HG02973 (cell line): ENCODE measurements around the gene MRPL36.
"Not testable (repeated sequence)": the region's sequence is repeated elsewhere in the genome, so short reads cannot be mapped to it uniquely, and the experiment has no call there.

ENCODE experiments used
- ATAC-seq: cut with Tn5 transposase; IDR thresholded peaks from one replicate; pipeline ENCODE4 v1.9.1; 2021; ENCODE audit warnings: moderate library complexity; ENCODE audit not compliant: unreplicated experiment

Gene MRPL36

DNA sequence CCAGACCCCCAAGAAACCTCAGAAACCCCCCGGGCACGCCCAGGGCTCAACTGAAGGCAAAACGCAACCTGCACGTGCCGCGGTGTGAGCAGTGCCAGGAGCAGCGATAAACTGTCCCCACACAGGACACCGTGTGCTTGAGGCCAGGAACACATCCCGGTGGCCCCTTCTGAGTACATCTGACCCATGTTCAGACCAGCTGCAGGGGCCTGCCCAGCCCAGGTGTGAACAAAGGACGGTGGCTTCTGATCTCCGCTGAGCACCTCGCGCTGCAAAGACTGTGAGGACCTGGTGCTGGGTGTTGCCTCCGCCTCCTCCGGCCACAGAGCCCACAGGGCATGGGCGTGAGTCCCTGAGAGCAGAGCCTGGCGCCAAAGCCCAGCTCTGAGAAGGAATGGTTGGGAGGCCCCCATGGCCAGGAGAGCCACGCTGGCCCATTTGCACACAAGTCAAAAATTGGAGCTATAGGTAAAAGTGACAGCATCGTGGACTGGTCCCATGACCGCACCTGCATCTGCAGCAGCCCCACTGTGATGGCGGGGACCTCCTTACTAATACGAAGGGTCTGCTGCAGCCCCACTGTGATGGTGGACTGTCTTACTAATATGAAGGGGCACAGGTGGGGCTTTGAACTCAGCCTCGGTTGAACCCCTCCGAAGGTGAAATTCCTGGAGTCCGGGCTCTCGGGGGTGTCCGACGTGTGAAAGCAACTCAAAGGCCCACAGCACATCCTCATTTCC is 33.0 kb upstream of the MRPL36 start:
- ATAC-seq = no peak

DNA sequence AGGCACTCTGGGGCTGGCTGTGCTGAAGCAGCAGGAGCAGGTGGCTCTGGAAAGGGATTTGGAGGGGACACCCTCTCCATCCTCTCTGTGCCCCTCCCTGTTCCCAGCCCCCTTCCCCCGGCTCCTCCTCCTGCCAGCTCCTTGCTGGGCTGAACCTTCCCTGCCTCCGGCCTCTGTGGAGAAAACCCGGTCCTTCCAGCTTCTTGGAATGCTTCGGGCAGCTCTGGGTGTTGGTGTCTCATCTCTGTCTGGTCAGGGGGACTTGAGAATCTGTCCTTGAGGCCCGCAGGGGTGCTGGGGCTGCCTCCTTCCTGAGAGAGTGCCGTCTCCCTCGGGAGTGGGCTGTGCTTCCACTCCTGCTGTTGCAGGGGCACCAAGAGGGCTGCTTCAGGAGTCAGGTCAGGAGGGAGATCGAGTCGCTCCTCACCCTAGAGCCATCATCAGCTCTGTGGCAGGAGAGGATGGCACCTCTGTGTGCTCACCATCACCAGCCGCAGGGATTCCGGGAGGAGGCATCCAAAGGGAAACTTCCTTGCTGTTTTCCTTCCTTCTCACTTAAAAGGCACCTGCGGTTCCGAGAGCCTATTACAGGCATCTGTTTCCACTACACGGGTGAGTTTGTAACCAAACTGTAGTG is 32.2 kb upstream of the MRPL36 start:
- no peak for ATAC-seq

DNA sequence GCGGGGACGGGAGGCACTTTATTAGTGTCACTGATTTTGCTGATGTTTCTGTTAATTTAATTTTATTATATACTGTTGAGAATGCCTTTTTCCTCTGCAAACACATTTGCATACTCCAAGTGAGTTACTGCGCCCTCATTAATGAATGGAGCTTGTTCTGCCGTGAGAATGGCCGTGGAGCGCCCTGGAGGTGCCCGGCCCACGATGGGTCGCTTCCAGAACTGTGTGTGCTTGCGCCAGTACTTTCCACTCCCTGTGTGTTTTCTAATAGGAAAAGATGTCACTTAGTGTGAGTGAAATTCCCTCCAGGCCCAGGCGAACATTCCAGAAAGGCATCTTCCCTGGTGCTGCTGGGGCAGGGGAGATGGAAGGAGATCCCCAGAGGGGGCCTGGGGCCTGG is 31.6 kb upstream of the MRPL36 start:
- no peak for ATAC-seq

DNA sequence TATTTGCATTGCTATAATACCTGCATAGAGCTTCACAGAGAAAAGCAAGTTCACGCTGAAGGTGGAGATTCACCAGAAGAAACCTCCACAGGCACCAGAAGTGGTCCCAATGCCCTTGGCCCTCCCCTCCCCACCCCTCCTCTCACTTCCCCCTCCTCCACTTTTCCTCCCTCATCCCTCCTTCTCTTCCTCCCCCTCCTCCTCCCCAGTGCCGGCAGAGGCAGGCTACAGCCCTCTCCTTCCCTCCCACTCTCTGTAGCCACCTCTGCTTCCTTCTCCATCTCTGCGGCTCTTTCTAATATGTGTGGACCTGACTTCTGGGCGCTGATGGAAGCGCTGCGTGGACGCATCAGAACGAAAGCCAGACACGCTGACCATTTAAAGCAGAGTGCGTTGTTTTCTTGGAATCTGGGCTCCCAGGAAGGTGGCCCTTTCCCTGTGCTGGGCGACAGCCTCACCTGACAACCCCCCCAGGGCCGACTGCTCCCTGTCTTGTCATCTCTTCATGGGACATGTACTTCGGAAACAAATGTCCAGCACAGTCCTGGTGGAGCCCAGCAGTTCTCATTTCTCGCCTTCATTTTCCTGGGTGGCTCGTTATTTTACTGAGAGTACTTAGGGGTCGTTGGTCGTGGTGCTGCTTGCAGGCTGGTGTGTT is 31.1 kb upstream of the MRPL36 start:
- no peak for ATAC-seq

DNA sequence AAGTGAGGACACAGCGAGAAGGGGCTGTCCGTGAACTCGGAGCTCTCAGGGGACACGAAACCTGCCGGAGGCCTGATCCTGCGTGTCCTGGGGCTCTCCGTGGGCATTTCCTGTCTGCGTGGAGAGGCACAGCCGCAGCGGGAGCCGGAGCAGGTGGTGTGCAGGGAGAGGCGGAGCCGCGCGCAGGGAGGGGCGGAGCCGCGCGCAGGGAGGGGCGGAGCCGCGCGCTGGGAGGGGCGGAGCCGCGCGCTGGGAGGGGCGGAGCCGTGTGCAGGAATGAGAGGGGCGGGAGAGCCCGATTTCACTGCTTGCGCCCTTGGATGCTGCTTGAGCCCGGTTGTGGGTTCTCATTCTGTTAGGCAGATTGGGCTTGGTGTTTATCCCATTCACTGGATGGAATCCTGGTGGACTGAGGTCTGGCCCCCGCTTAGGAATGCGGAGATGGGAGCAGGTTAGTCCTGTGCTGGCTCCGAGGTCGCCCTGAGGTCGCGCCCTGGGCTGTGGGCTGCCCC is 28.3 kb upstream of the MRPL36 start:
- ATAC-seq = no peak

DNA sequence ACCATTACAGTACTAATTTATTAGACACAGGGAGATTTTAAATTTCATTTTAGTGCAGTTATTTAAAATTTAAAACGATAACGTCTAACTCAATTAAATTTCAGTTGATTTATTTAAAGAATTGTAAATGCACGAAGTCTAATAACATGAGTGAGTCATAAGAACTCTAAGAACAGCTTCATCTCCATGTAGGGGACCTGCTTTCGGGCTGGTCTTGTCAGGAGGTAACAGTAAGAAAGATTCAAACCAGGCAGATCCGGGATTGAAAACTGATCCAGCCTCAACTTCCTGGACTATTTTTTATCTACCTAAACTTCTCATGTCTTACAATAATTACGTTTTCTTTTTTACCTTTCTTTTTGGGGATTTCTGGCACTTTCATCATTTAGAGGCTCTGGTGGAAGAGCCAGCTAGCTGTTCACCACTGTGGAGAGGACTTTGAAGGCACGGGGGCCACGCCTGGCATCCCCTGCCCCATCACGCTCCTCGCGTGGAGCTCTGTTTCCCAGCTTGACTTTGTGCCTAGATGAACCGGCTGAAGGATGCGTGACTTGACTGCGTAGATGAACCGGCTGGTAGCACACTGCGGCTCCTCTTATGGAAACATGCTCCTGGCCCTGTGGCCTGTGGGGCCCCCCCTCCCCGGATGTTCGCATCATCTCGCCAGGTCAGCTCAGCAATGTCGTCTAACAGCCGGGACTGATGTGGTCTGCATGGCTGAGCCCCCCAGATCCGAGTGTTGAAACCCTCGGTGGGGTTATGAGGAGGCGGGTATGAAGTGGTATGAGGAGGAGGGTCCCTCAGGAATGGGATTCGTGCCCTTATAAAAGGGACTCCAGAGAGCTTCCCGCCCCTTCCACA is 27.6 kb upstream of the MRPL36 start:
- ATAC-seq = no peak

DNA sequence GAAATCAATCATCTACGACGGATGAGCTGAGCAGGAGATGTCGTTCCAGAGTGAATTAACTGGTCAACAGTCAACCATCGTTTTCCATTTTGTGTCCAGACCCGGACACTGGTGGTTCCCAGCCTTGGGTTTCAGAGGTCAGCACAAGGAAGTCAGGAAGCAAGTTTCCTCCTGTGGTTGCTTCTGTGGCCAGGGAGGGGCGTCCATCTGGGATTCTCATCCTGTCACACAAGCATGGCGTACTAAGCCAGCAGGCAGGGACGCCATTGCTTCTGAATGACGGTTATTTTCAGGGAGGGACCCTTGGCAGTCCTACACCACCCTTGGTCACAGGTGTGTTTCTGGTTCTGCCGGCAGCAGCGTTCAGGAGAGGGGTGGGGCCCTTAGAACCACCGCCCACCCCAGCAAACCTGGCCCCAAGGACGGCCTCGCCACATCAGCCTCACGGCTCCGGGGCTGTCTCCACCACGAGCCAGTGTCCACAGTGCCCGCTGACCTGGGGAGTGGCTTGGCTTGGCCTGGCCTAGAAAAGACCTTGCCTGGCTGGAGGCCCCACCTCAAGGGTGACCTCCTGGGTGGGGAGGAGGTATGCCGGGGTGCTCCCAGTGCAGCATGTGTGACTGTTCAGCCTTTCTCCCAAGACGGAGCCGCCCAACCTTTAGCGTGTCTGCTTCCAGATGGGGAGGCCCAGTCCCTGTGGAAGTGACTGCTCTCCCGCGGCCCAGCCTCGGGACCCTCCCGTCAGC is 26.8 kb upstream of the MRPL36 start:
- no peak for ATAC-seq

DNA sequence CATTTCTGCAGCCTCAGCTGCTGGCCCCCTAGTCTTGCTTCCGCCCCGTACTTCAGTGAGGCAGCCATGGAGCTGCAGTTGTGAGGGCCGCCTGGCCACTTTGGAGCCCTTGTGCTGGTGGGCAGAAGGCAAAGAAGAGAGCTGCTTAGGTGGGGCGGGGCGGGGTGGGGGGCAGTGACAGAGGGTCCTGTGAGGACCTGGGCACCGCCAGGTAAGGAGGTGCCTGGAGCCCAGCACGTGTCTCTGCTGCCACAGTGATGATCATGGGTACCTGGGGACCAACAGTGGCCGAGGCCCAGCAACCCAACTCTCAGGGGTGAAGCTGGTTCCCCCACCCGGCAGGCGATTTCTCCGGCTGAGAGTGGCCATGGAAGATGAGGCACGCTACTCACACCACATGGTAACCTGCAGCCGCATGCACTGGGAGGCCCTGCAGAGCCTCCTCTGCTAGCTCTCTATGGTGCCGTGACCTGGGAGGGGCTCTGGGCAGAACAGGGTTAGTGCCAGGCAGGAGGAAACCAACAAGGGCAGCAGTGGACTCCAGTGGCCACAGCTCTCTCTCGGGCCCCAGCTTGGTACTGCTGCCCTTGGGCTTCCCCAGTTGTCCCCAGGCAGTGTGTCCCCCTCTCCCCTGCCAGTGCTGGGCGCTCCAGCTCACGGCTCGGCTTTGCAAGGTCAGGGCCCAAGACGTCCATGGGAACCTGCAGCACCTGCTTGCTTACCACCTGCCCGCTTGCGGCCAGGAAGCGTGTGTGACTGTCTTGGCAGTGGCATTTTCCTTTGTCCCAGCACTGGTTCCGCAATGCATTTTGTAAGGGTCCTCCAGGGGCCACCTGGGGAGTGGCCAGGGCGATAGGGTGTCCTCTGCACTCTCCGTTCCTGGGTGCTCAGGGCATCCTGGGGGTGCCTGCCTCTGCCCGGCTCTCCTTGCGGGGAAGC is 25.5 kb upstream of the MRPL36 start:
- ATAC-seq = no peak

DNA sequence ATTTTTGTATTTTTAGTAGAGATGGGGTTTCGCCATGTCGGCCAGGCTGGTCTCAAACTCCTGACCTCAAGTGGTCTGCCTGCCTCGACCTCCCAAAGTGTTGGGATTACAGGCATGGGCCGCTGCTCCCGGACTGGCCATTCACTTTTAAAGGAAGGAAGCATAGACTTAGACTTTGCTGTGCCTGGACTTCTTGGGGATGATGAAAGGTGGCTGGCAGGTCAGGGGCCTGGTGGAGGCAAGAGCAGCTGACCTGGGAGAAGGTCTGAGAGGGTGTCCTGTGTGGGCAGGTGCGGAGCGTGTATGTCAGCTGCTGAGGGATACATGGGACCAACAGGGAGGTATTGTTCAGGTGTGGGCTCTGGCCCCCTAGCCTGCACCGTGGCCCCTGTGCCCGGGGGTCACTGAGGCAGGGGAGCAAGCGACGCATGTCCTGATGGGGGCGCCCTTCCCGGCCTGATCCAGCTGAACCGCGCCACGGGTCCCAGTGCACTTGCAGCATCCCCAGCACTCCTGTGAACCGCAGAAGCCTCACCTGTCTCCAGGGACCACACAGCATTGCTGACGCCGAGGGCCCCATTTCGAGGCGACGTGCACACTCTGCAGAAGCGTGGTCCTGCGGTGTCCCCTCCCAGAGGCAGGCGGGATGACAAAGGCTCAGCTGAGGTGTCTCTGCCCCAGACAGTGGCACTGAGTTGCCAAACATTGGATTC is 24.6 kb upstream of the MRPL36 start:
- no peak for ATAC-seq

DNA sequence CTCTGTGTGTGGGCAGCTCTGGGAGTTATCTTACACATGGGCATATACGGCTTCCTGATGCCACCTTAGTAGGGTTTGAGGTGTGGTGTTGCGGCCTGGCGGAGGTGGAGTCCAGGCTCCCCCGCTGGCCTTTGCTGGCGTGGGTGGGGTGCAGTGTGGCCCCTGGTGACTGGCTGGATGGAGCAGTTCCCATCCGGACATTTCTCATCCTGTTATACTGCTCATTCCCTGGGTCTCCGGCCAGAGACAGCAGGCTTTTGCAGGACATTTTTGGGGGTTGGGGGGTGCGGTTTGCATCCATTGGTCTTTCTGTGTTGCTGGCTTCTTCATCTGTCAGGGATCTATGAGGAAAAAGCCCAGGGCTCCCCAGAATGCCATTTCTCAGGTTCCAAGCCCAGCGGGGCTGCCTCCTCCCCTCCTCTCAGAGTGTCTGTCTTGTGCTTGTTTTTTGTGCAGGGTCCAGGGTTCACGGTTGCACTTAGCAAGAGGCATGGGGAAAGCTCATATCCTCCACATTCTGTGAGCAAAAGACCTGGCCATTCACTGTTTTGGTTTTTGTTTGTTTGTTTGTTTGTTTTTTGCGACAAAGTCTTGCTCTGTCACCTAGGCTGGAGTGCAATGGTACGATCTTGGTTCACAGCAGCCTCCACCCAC is 23.9 kb upstream of the MRPL36 start:
- no peak for ATAC-seq

DNA sequence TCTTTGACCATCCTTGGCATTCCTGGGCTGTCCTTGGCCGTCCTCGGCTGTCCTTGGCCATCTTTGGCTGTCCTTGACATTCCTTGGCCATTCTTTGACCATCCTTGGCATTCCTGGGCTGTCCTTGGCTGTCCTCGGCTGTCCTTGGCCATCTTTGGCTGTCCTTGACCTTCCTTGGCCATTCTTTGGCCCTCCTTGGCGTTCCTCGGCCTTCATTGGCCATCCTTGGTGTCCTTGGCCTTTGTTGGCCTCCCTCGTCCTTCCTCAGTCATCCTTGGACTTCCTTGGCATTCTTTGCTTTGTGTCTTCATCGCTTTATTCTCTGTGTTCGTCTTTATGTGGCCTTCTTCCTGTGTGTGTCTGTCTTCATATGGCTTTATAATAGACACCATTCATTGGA is 22.2 kb upstream of the MRPL36 start:
- no peak for ATAC-seq

DNA sequence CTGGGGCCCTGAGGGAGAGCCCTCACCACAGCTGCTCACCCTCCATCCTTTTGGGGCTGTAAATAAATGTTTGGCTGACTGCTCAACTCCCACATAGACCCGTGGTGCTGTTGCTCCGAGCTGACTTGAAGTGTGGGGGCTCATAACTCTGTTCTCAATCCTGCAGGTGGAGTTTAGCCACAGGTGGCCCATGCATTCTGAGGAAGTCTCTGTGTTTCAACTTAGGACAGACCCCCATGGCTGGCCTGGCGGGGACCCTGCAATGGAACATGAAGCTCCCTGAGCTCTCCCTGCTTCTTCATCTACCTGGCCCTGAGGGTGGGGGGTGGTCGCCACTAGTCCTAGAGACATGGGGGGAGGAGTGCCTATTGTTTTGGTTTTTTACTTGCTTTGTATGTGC is 21.3 kb upstream of the MRPL36 start:
- no peak for ATAC-seq

DNA sequence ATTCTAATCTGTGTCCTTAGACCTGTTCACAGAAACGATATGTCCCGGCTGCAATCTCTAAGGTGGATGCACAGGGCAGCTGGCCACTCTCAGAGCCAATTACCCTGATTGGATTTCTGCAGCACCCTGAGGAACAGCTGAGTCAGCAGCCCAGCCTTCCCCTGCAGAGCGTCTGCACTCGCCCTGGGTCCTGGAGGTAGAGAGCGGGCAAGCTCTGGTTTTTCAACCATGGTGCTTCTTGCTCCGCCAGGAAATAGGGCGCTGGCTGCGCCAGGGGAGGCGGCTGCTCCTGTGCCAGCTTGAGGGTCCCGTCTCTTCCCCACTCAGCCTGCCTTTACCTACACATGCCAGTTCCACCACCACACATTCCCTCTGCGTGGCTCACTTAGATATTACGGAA is 20.7 kb upstream of the MRPL36 start:
- ATAC-seq = no peak

DNA sequence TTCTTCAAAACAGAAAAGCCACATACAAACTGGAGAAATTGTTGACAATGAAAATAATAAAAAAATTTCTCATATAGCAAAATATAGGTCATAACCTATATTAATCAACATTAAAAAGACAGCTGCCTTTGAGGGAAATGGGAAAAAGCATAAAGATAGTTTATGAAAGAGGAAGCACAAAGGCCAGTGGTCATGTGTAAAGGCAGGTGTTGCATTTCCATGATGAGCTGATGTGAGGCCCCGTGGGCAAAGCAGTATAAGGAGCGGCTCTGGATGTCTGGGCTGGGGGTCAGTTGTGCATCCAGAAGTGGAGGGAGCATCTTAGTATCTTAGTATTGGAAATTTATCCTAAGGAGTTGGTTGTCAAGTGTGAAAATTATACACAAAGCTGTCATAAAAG is 19.8 kb upstream of the MRPL36 start:
- ATAC-seq = no peak

DNA sequence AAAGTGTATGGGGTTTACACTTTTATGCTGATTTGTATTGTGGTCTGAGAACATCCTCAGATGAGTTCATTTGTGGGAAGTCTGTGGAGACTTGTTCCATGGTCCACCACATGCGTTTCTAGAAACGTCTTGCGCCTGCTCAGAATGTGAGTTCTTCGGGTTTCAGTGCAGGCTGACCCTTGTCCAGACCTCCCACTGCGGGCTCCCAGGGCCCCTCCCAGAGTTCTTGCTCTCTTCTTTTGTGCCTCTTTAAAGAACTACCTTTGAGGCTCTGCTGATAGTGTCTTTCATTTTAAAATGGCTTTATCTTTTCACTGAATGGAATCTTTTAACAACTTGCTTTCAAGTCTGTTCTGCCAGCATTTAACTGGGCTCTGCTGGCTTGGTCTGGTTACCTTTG is 19.1 kb upstream of the MRPL36 start:
- ATAC-seq = no peak

DNA sequence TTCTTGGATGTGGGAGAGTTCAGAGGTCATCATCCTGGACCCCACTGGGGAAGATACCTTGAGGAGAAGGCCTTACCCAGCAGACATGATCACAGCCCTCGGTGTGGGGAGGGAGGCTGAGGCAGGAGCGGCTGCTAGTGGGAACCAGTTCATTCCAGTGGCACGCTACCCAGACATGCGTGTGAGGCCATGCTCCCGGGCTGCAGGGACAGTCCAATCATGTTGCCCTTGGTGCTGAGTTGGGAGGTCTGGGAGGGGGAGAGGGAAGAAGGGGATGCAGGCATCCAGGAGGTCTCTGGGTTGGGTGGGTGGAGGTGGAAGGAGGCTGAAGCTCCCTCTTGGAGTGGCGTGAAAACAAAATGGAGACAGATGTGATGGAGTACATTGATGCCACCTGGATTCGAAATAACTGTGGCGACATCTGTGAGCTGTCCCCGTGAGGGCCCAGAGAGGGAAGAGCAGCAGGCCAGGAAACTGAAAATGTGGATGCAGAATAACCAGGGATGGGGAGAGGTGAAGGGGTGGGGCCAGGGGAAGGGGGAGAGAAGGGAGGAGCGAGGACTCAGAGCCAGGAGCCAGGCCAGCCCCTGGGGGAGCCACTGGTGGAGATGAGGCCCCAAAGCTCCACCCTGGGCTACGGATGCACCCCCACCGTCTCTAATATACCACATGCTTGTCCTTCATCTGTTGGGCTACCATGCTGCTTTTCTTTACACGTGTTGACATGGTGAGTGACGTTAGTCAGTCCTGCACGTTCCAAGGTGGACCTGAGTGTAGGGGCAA is 17.8 kb upstream of the MRPL36 start:
- no peak for ATAC-seq

DNA sequence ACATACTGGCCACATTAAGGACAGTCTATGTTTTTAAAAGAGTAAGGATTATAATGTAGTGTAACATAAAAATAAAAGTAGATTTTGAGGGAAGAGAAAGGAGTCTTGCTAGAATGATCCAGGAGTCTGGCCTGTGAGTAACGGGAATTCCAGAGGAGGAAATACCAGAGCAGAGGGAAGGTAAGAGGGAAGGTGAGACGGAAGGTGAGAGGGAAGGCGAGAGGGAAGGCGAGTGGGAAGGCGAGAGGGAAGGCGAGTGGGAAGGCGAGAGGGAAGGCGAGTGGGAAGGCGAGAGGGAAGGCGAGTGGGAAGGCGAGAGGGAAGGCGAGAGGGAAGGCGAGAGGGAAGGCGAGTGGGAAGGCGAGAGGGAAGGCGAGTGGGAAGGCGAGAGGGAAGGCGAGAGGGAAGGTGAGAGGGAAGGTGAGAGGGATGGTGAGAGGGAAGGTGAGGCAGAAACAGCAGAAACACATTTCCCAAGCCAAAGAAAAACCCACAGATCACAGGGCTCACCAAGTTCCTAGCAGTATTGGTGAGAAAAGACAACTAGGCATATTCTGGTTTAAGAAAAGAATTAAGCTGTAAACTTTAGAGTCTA is 17.0 kb upstream of the MRPL36 start:
- ATAC-seq = not testable (repeated sequence)
